22Rv1 (cell line): ENCODE data around the gene FAT1.

Source experiments
- H3K27ac ChIP-seq: fragments of 450-650 bp; 2 replicates; pipeline ENCODE4 v1.5.1; 2017
- ZFX ChIP-seq: fragments of 450-650 bp; IDR thresholded peaks from 2 replicates; pipeline ENCODE4 v1.6.1; 2017; ENCODE audit warnings: antibody characterized with exemption, borderline replicate concordance
- TF ChIP-seq, protein P1 (sequence below): fragments of 450-650 bp; IDR thresholded peaks from 2 replicates; pipeline ENCODE4 v1.5.1; 2017; ENCODE audit warnings: mild to moderate bottlenecking

FAT1 gene

DNA sequence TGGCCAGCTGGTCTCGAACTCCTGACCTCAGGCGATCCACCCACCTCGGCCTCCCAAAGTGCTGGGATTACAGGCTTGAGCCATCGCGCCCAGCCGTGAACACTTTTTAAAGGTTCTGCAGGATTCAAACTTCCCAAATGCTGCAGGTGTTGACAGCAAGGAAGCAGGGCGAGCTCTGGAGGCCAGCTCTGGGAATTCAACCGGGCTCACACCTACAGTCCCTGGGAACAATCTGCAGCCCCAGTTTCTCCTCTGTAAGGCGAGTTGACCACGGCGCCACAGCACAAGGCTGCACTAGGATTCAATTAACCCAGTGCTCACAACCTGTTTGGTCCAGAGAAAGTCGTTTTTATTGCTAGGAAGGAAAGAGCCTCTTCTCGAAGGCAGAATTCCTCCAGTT, 169.9 kb downstream of the FAT1 start:
- TF ChIP-seq ZFX = no peak
- TF ChIP-seq, protein P1, sequence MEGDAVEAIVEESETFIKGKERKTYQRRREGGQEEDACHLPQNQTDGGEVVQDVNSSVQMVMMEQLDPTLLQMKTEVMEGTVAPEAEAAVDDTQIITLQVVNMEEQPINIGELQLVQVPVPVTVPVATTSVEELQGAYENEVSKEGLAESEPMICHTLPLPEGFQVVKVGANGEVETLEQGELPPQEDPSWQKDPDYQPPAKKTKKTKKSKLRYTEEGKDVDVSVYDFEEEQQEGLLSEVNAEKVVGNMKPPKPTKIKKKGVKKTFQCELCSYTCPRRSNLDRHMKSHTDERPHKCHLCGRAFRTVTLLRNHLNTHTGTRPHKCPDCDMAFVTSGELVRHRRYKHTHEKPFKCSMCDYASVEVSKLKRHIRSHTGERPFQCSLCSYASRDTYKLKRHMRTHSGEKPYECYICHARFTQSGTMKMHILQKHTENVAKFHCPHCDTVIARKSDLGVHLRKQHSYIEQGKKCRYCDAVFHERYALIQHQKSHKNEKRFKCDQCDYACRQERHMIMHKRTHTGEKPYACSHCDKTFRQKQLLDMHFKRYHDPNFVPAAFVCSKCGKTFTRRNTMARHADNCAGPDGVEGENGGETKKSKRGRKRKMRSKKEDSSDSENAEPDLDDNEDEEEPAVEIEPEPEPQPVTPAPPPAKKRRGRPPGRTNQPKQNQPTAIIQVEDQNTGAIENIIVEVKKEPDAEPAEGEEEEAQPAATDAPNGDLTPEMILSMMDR = no peak
- no peak overlapping the region for H3K27ac ChIP-seq

DNA sequence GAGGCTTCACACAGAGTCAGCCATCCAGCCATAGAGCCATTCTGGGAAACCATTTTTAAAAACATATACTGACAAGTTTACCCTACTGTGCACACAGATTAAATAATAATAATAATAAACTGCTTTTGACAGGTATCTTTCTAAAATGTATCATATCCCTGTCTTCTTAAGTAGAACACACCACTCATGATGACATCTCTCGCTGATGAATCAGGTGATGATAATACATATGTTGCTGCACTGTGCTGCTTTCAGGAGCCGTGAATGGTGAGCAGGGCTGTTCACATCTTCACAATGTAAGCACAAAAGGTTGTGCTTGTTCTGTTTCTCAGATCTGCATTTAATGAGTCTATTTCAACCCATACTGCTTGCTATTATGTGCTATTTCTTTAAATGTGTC, 171.8 kb downstream of the FAT1 start:
- TF ChIP-seq, protein P1 = no peak
- TF ChIP-seq ZFX = no peak
- H3K27ac ChIP-seq = no peak overlapping the region

GRCh38 chr4:186545436-186545835, 178.2 kb downstream of the FAT1 start:
- TF ChIP-seq, protein P1 = no peak
- no peak for TF ChIP-seq ZFX

GRCh38 chr4:186543206-186543605, 180.4 kb downstream of the FAT1 start:
- TF ChIP-seq ZFX = no peak
- TF ChIP-seq, protein P1 = no peak
- no peak overlapping the region for H3K27ac ChIP-seq

More at GRCh38 chr4:186545436-186545835, 178.2 kb downstream of the FAT1 start:
- H3K27ac ChIP-seq = no peak overlapping the region

DNA sequence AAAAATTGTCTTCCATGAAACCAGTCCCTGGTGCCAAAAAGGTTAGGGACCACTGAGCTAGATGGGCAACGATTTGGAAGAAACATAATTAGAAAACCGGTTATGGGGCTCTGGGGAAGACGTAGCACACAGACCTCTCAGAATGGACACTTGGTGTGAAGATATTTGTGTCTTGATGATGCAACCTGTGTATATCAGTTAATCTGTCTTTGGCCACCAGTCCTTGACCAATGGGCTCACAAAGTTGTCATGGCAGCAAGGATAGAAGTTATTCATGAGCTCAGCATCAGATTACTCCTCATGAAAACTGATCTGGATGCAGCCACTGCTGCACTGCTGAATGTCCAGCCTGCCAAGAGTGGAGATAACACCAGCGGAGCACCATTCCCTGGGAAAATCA, 181.9 kb downstream of the FAT1 start:
- no peak overlapping the region for H3K27ac ChIP-seq
- TF ChIP-seq, protein P1 = no peak
- no peak for TF ChIP-seq ZFX

- TF ChIP-seq ZFX = no peak
- TF ChIP-seq, protein P1 = no peak
Measured at GRCh38 chr4:186537843-186538521, 185.7 kb downstream of the FAT1 start.

More at GRCh38 chr4:186537843-186538521, 185.7 kb downstream of the FAT1 start:
- no peak overlapping the region for H3K27ac ChIP-seq
